Measurements from ENCODE around the gene AFG1L. TPM values are rescaled to one million over a fixed set of nuclear protein-coding genes. Genes with fewer than 3 reads are reported as not detected.

The AFG1L gene
- polyA plus RNA-seq, 1 of the 3 experiments (the other 2 are of a cell fraction) = 0.71 TPM

GRCh38 chr6:108550256-108550655, 255.4 kb downstream of the AFG1L start:
- H3K4me3 ChIP-seq (ENCODE audit: low read depth in 2 of 2, low read length in 1 of 2) = no peak overlapping the region
- no peaks in the 10 kb centered on the region for H3K27me3 ChIP-seq (ENCODE audit: insufficient read depth)
- ChIA-PET CTCF (interaction anchor here (2.9 kb wide), 1 partner anchor 8 kb away, joined by 14 read pairs; no protein-coding TSS in a partner anchor), POLR2A (no interaction called here)
- H3F3A ChIP-seq (replicated peaks; ENCODE audit: insufficient read depth) = peaks cover 5% of the 10 kb centered on the region
- no peak for DNase-seq
- no peaks in the 10 kb centered on the region for H4K20me1 ChIP-seq (ENCODE audit: insufficient read depth)
- H3K27ac ChIP-seq (ENCODE audit: low read depth in 2 of 2, low read length in 1 of 2) = no peak overlapping the region
- no peak overlapping the region for H2AFZ ChIP-seq (ENCODE audit: low read depth)
- H3K79me2 ChIP-seq (ENCODE audit: insufficient read depth) = no peaks in the 10 kb centered on the region
- WGBS (ENCODE audit: low lambda C conversion rate) = 72% methylated on average over 3 of the region's 3 CpGs
- no peak overlapping the region for H3K9ac ChIP-seq
- no peaks in the 10 kb centered on the region; a peak in 1 of 4 replicates for H3K4me1 ChIP-seq (ENCODE audit: control insufficient read depth in 1 of 2, insufficient read depth in 2 of 2, low read depth in 1 of 2, low read length in 1 of 2)
- TF ChIP-seq ELF1 (IDR thresholded peaks at IDR 0.05) (no peak), SMC3 (IDR thresholded peaks at IDR 0.05; ENCODE audit: low read depth, low read length) (no peak), PBX3 (IDR thresholded peaks at IDR 0.05) (no peak), MXI1 (IDR thresholded peaks at IDR 0.05; ENCODE audit: low read depth, low read length) (no peak), NFIC (IDR thresholded peaks at IDR 0.05; ENCODE audit: borderline replicate concordance) (no peak), FOSL2 (IDR thresholded peaks at IDR 0.05; ENCODE audit: borderline replicate concordance, low read depth) (no peak), USF2 (IDR thresholded peaks at IDR 0.05; ENCODE audit: borderline replicate concordance, low read depth, low read length) (no peak), RCOR1 (IDR thresholded peaks at IDR 0.05; ENCODE audit: low read length) (no peak), TCF12 (IDR thresholded peaks at IDR 0.05) (no peak), NRF1 (IDR thresholded peaks at IDR 0.05; ENCODE audit: low read depth, low read length) (no peak), POLR2AphosphoS5 (IDR thresholded peaks at IDR 0.05; ENCODE audit: low read depth, low read length) (no peak), CHD2 (IDR thresholded peaks at IDR 0.05; ENCODE audit: low read length, partially characterized antibody) (no peak), CTCF (IDR thresholded peaks at IDR 0.05) (no peak)
- H3K9me3 ChIP-seq = no peaks in the 10 kb centered on the region
- no peaks in the 10 kb centered on the region for H3K9me2 ChIP-seq
- no peak overlapping the region for H3K4me2 ChIP-seq
- no peaks in the 10 kb centered on the region for H3K36me3 ChIP-seq (replicated peaks in 1 of 2; ENCODE audit: control insufficient read depth in 1 of 2, insufficient read depth in 2 of 2, low read length in 1 of 2)

- Histone ChIP-seq H3K27ac (ENCODE audit: low read depth in 2 of 2, low read length in 1 of 2) (no peak overlapping the region), H3F3A (replicated peaks; ENCODE audit: insufficient read depth) (peaks cover 5% of the 10 kb centered on the region), H3K36me3 (replicated peaks in 1 of 2; ENCODE audit: control insufficient read depth in 1 of 2, insufficient read depth in 2 of 2, low read length in 1 of 2) (no peaks in the 10 kb centered on the region), H3K4me3 (ENCODE audit: low read depth in 2 of 2, low read length in 1 of 2) (no peak overlapping the region), H3K9me2 (no peaks in the 10 kb centered on the region), H3K9ac (no peak overlapping the region), H3K79me2 (ENCODE audit: insufficient read depth) (no peaks in the 10 kb centered on the region), H3K4me2 (no peak overlapping the region), H3K9me3 (no peaks in the 10 kb centered on the region), H2AFZ (ENCODE audit: low read depth) (no peak overlapping the region), H3K27me3 (ENCODE audit: insufficient read depth) (no peaks in the 10 kb centered on the region), H3K4me1 (ENCODE audit: control insufficient read depth in 1 of 2, insufficient read depth in 2 of 2, low read depth in 1 of 2, low read length in 1 of 2) (peaks cover 0 to 6% of the 10 kb centered on the region in 2 experiments; a peak in 1 of 4 replicates), H4K20me1 (ENCODE audit: insufficient read depth) (no peaks in the 10 kb centered on the region)
- no peak for DNase-seq
- no peak for TF ChIP-seq ZBTB33 (IDR thresholded peaks at IDR 0.05; ENCODE audit: borderline replicate concordance, low read depth)
- no peak for TF ChIP-seq RFX5 (IDR thresholded peaks at IDR 0.05; ENCODE audit: low read length)
- no peak for TF ChIP-seq ELF1 (IDR thresholded peaks at IDR 0.05)
- WGBS (ENCODE audit: low lambda C conversion rate) = 82% methylated on average over 7 of the region's 7 CpGs
- CTCF ChIA-PET = interaction anchor here (0.6 to 7.1 kb wide), 8 partner anchors 12 to 518 kb away, joined by 3 to 52 read pairs (median 4); no protein-coding TSS in a partner anchor
- POLR2A ChIA-PET = interaction anchor here (1.2 kb wide), 1 partner anchor 243 kb away, joined by 5 read pairs; no protein-coding TSS in a partner anchor
Measured at GRCh38 chr6:108555399-108556052, 260.7 kb downstream of the AFG1L start.

Measured in SK-N-SH (cell line).